Measurements from ENCODE around the gene TNS1. TPM values are rescaled to one million over a fixed set of nuclear protein-coding genes. Genes with fewer than 3 reads are reported as not detected.

TNS1 gene
- total and polyA plus RNA-seq, 8 donors = 139 to 327 (median 159) TPM

GRCh38 chr2:218030409-218031195 is 27.8 kb upstream of the TNS1 start:
- no peak overlapping the region for H3K27ac ChIP-seq
- no peak overlapping the region for H3K4me3 ChIP-seq
- peaks cover 0 to 17% of the 10 kb centered on the region in 2 donors for H3K4me1 ChIP-seq
- DNase-seq = no peak
- peaks cover 0 to 18% of the 10 kb centered on the region in 2 donors for H3K27me3 ChIP-seq
- no peak for ATAC-seq
- H3K9me3 ChIP-seq = no peaks in the 10 kb centered on the region
- no peak for TF ChIP-seq CTCF (IDR thresholded peaks at IDR 0.05)
- H3K36me3 ChIP-seq = no peaks in the 10 kb centered on the region
- intact Hi-C loops (cut with DNase I) = loop anchor here in 1 of 2 donors (10.0 kb wide), 1 partner anchor 246 kb away; no protein-coding TSS in a partner anchor

- Histone ChIP-seq H3K4me1 (peaks cover 0 to 16% of the 10 kb centered on the region in 2 donors), H3K9me3 (no peaks in the 10 kb centered on the region), H3K27ac (no peak overlapping the region), H3K4me3 (no peak overlapping the region), H3K27me3 (peaks cover 0 to 18% of the 10 kb centered on the region in 2 donors), H3K36me3 (no peaks in the 10 kb centered on the region)
- no peak for ATAC-seq
- peak in 1 of 4 donors; percentile 51 for DNase-seq
- intact Hi-C loops (cut with DNase I) = loop anchor here in 1 of 2 donors (10.0 kb wide), 1 partner anchor 245 kb away; no protein-coding TSS in a partner anchor
- no peak for TF ChIP-seq CTCF (IDR thresholded peaks at IDR 0.05)
Measured at GRCh38 chr2:218029366-218030360, 26.9 kb upstream of the TNS1 start.

- no peak overlapping the region for H3K4me3 ChIP-seq
- peaks cover 0 to 9% of the 10 kb centered on the region in 2 donors for H3K27me3 ChIP-seq
- DNase-seq (no peak), ATAC-seq (no peak)
- H3K4me1 ChIP-seq = peaks cover 0 to 7% of the 10 kb centered on the region in 2 donors
- H3K36me3 ChIP-seq = no peaks in the 10 kb centered on the region
- H3K9me3 ChIP-seq = no peaks in the 10 kb centered on the region
- intact Hi-C loops (cut with DNase I) = no loop called here
- no peak for TF ChIP-seq CTCF (IDR thresholded peaks at IDR 0.05)
- H3K27ac ChIP-seq = no peak overlapping the region
Measured at GRCh38 chr2:218028562-218029348, 26.0 kb upstream of the TNS1 start.

GRCh38 chr2:218028189-218028495 is 25.3 kb upstream of the TNS1 start:
- Histone ChIP-seq H3K4me3 (no peak overlapping the region), H3K9me3 (no peaks in the 10 kb centered on the region), H3K27me3 (peaks cover 0 to 3% of the 10 kb centered on the region in 2 donors), H3K27ac (no peak overlapping the region), H3K36me3 (no peaks in the 10 kb centered on the region), H3K4me1 (peaks cover 0 to 4% of the 10 kb centered on the region in 2 donors)
- DNase-seq (no peak), ATAC-seq (no peak)
- intact Hi-C loops (cut with DNase I) = no loop called here
- no peak for TF ChIP-seq CTCF (IDR thresholded peaks at IDR 0.05)
